Omental fat pad (tissue), 4 donors: ENCODE measurements around the gene C14orf119. TPM values are rescaled to one million over a fixed set of nuclear protein-coding genes. Genes with fewer than 3 reads are reported as not detected.

Source experiments
- ATAC-seq: fragments of 150-250 bp; one replicate; pipeline ENCODE4 v1.9.1; 2016; ENCODE audit warnings: mild to moderate bottlenecking, moderate library complexity; ENCODE audit not compliant: low FRiP score
- DNase-seq: peaks from one replicate; pipeline ENCODE4 v3.0.0-alpha.2; 2019; ENCODE audit warnings: low spot score
- CTCF ChIP-seq, 3 donors: fragments of 450-650 bp; IDR thresholded peaks; one replicate each; pipeline ENCODE4 v1.5.1; 2016 to 2017; ENCODE audit warnings: antibody characterized with exemption in 3 of 3, mild to moderate bottlenecking in 3 of 3, moderate library complexity in 2 of 3
- total RNA-seq, 4 donors: library from RNA; depleted of rRNA; stranded (reverse); fragments of >200 nt; gene quantifications; one replicate each; pipeline ENCODE4 v1.1.0, GENCODE V29; 2016

The C14orf119 gene
- total RNA-seq, 4 donors from 2014 or later: 39.2 to 46.7 (median 43.6) TPM

- ATAC-seq: no peak
- no peak for DNase-seq
- TF ChIP-seq CTCF (IDR thresholded peaks at IDR 0.05): no peak
Observed at GRCh38 chr14:23052182-23052623, 43.1 kb upstream of the C14orf119 start.

- no peak for DNase-seq
- no peak for ATAC-seq
- no peak for TF ChIP-seq CTCF (IDR thresholded peaks at IDR 0.05)
Observed at GRCh38 chr14:23052671-23053070, 42.6 kb upstream of the C14orf119 start.

GRCh38 chr14:23053426-23053825 is 41.9 kb upstream of the C14orf119 start:
- ATAC-seq (no peak), DNase-seq (no peak)
- TF ChIP-seq CTCF (IDR thresholded peaks at IDR 0.05): no peak

- DNase-seq: no peak
- no peak for TF ChIP-seq CTCF (IDR thresholded peaks at IDR 0.05)
- ATAC-seq: no peak
Observed at GRCh38 chr14:23054000-23054811, 41.1 kb upstream of the C14orf119 start.

GRCh38 chr14:23055147-23055550 is 40.2 kb upstream of the C14orf119 start:
- no peak for TF ChIP-seq CTCF (IDR thresholded peaks at IDR 0.05)
- no peak for ATAC-seq
- no peak for DNase-seq

- ATAC-seq: no peak
- DNase-seq: no peak
- TF ChIP-seq CTCF (IDR thresholded peaks at IDR 0.05): no peak
Observed at GRCh38 chr14:23055621-23056144, 39.6 kb upstream of the C14orf119 start.
